ENCODE data around the gene WASF1.

- TF ChIP-seq, protein P1, sequence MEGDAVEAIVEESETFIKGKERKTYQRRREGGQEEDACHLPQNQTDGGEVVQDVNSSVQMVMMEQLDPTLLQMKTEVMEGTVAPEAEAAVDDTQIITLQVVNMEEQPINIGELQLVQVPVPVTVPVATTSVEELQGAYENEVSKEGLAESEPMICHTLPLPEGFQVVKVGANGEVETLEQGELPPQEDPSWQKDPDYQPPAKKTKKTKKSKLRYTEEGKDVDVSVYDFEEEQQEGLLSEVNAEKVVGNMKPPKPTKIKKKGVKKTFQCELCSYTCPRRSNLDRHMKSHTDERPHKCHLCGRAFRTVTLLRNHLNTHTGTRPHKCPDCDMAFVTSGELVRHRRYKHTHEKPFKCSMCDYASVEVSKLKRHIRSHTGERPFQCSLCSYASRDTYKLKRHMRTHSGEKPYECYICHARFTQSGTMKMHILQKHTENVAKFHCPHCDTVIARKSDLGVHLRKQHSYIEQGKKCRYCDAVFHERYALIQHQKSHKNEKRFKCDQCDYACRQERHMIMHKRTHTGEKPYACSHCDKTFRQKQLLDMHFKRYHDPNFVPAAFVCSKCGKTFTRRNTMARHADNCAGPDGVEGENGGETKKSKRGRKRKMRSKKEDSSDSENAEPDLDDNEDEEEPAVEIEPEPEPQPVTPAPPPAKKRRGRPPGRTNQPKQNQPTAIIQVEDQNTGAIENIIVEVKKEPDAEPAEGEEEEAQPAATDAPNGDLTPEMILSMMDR (IDR thresholded peaks at IDR 0.05) = no peak
- TF ChIP-seq POLR2A (IDR thresholded peaks at IDR 0.05) = no peak
Measured at GRCh38 chr6:110201151-110201884, 21.8 kb upstream of the WASF1 start.

Data from Peyer's patch (tissue), 4 donors.